Tibial nerve (tissue), 3 donors: ENCODE results near the gene NDUFB11.

Source experiments
- CTCF ChIP-seq, 5 experiments: fragments of 200-600 bp in 3 of 5; fragments of 450-650 bp in 2 of 5; sonication (generic) in 3 of 5; IDR thresholded peaks; one replicate each; pipeline ENCODE4 v1.5.1; 2016 to 2019; ENCODE audit warnings: antibody characterized with exemption in 5 of 5, mild to moderate bottlenecking in 3 of 5, moderate library complexity in 2 of 5
- POLR2A ChIP-seq, 2 donors: fragments of 450-650 bp; IDR thresholded peaks; one replicate each; pipeline ENCODE4 v1.6.1; 2017; ENCODE audit warnings: antibody characterized with exemption in 2 of 2, mild to moderate bottlenecking in 2 of 2, moderate library complexity in 2 of 2

GRCh38 chrX:47191806-47192401 lies 47.4 kb upstream of the NDUFB11 start:
- TF ChIP-seq CTCF (IDR thresholded peaks at IDR 0.05) (no peak), POLR2A (IDR thresholded peaks at IDR 0.05) (no peak)
